NCI-H1417 (cell line): ENCODE results near the gene ENAM.

Source experiments
- DNase-seq, 3 experiments: peaks; one replicate each; lab custom pipeline; 2025; lab: John Stamatoyannopoulos, UW

ENAM gene, protein sequence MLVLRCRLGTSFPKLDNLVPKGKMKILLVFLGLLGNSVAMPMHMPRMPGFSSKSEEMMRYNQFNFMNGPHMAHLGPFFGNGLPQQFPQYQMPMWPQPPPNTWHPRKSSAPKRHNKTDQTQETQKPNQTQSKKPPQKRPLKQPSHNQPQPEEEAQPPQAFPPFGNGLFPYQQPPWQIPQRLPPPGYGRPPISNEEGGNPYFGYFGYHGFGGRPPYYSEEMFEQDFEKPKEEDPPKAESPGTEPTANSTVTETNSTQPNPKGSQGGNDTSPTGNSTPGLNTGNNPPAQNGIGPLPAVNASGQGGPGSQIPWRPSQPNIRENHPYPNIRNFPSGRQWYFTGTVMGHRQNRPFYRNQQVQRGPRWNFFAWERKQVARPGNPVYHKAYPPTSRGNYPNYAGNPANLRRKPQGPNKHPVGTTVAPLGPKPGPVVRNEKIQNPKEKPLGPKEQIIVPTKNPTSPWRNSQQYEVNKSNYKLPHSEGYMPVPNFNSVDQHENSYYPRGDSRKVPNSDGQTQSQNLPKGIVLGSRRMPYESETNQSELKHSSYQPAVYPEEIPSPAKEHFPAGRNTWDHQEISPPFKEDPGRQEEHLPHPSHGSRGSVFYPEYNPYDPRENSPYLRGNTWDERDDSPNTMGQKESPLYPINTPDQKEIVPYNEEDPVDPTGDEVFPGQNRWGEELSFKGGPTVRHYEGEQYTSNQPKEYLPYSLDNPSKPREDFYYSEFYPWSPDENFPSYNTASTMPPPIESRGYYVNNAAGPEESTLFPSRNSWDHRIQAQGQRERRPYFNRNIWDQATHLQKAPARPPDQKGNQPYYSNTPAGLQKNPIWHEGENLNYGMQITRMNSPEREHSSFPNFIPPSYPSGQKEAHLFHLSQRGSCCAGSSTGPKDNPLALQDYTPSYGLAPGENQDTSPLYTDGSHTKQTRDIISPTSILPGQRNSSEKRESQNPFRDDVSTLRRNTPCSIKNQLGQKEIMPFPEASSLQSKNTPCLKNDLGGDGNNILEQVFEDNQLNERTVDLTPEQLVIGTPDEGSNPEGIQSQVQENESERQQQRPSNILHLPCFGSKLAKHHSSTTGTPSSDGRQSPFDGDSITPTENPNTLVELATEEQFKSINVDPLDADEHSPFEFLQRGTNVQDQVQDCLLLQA

DNA sequence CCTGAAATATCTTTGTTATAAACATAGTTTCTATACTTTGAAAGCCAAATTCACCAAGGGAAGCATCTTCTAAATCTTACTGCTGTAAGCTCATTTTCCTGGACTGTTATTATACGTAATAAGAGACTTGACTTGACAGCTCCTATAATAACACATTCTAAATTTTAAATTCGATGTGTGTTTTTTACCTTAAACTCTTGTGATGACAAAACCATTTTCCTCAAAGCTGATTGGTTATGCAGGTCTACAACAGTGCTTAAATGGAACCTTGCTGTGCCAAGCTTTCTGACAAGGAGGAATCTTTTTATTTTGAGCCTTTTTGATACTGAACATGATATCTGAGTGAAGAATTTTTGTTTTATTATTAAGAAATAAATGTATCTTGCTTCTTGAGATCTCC, at the start of gene ENAM:
Gene ENAM (plus strand): TSS at position 301 of the 400 bp plus-strand sequence. CDS start 757 bp downstream, outside the sequence.
- no peak for DNase-seq

- no peak for DNase-seq
Measured at GRCh38 chr4:70581980-70582379, 46.6 kb upstream of the ENAM start.

DNA sequence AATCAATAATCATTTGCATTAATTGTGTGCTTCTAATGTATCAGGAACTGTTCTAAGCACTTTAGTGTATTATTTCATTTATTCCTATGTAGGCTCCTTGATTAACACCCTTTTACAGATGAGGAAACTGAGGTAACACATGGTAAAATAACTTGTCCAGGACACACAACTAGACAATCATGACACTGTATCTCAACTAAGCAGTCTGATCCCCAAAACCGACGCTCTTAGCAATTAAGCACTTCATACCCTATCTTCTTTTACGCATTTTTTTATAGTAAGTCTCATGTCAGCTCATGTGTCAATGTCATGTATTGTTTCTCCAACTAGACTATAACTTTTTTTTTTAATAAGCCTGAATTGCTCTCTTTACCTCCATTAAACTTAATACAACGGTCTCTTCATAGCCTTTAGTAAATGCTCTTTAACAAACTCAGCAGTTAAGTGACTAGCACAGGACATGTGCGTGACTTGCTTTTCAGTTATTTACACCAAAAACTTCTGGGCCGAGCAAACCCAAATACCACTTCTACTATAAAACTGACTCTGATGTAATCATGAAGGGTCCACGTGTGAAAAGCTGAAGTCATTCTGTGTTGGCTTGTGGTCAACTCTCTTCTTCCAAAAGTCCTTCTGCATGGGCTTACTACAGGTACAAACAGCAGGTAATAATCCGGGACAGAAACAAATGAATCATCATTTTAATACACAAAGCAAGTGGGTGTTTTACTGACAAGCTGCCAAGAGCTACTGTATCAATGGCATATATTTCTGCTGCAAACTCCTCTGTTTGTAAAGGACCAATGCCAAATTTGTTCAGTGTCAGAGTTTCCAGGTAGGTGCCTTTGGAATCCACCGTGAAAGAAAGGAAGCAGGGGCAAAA, 44.4 kb upstream of the ENAM start:
- peak in 2 of 3 experiments; percentile 20 to 65 for DNase-seq

DNA sequence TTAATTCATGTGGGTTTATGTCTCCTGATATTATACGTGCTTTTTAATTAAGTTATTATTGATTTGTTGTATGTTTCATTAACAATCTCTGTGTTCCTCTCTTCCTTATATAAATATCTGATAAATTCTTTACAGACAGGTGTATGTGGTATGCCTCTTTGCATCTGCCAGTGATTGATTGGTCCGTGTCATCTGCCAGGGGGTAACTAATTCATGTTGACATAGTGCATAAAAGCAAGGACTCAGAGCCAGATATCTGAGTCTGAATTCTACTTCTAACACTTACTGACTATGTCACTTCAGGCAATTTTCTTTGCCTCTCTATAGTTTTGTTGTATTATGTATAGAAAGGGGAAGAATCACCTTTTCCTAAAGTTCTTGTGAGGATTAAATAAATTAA, 41.7 kb upstream of the ENAM start:
- DNase-seq, result peak in 2 of 3 experiments; percentile 11 to 61

- DNase-seq, result no peak
Measured at GRCh38 chr4:70589785-70590184, 38.8 kb upstream of the ENAM start.

DNA sequence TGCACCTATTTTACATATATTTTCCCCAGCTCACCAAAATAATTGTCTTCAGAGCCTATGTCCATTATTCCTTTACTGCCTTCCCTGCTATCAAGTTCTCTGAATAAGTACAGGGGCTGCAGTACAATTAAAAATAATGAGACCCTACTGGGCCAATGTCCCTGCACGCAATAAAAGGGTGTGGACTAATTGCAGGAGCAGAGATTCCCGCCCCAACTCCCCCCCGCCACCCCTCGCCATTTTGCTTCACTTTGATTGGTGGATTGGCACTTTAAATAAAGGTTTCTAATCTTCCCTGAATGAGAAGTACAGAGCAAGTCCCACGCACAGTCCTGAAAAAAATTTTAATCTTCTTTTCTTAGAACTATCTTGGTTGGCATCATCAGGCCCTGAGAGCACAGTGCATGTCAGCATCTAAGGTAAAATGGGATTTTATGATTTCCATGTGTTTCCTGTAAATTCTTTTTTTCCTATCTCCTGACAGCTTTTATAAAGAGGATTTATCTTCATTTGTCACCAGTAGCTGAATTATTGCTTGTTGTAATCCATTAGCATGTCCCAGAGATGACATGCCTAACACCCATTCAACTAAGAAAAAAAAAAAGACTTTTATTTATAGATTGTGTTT, 36.5 kb upstream of the ENAM start, which contains the start of gene AMBN:
Gene AMBN (plus strand): TSS at position 302 of the 628 bp plus-strand sequence. CDS start 103 bp downstream, at position 405.
- DNase-seq, result peak in 2 of 3 experiments; percentile 39 to 78

- peak in 1 of 3 experiments; percentile 11 for DNase-seq
Measured at GRCh38 chr4:70594196-70594595, 34.3 kb upstream of the ENAM start.

- no peak for DNase-seq
Measured at GRCh38 chr4:70600305-70600704, 28.2 kb upstream of the ENAM start.

DNA sequence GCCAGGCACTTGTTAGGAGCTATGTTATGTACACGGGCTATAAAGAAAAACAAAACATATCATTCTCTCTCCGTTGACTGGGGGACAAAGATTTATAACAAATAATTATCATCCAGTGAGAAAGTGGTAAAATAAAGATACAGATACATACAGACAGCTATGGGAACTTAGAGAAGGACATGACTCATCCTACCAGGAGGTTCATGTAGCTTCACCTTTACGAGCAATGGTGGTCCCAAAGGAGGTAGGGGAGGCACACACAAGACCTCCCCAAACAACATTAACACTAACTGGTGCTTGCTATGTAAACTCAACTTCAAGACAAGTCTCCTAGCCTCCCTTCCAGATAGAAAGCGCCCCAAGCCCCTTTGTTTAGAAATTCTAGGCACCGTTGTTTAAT, 27.6 kb upstream of the ENAM start:
- DNase-seq, result no peak

DNA sequence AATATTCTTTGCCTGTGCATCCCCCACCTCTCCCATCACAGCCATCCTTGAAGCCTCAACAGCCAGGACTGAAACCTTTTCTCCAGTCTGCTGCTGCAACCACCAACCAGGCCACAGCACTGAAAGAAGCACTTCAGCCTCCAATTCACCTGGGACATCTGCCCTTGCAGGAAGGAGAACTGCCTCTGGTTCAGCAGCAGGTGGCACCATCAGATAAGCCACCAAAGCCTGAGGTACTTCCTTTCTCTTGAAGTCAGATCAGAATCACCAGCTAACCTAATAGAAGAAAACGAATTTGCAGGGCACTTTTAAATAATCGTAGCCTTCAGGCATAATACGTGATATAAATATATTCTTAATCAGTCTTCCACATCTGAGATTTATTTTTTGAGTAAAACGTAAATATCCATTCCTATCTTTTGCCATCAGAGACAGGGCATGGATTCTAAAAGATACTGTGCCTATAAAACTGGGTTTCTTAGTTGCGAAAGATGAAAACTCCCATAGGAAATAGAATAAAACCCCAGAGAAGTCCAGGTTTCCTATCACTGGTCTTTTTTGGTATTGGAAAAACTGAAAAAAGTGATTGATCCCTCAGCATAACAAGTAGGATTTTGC, 27.0 kb upstream of the ENAM start:
- peak; percentile 64 to 92 (median 89) for DNase-seq

GRCh38 chr4:70603856-70604255, 24.7 kb upstream of the ENAM start:
- no peak for DNase-seq

DNA sequence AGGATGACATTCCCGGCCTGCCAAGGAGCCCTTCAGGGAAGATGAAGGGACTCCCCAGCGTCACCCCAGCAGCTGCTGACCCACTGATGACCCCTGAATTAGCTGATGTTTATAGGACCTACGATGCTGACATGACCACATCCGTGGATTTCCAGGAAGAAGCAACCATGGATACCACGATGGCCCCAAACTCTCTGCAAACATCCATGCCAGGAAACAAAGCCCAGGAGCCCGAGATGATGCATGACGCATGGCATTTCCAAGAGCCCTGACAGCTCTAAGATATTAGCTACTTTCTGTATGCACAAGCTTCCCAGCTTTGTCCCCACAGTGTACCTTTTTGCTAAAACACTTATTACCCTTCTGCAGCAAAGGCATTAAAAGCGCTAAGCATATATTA, 22.1 kb upstream of the ENAM start:
- DNase-seq, result no peak

GRCh38 chr4:70607334-70607853, 21.1 kb upstream of the ENAM start:
- no peak for DNase-seq

- DNase-seq, result no peak
Measured at GRCh38 chr4:70608324-70608723, 20.2 kb upstream of the ENAM start.

DNA sequence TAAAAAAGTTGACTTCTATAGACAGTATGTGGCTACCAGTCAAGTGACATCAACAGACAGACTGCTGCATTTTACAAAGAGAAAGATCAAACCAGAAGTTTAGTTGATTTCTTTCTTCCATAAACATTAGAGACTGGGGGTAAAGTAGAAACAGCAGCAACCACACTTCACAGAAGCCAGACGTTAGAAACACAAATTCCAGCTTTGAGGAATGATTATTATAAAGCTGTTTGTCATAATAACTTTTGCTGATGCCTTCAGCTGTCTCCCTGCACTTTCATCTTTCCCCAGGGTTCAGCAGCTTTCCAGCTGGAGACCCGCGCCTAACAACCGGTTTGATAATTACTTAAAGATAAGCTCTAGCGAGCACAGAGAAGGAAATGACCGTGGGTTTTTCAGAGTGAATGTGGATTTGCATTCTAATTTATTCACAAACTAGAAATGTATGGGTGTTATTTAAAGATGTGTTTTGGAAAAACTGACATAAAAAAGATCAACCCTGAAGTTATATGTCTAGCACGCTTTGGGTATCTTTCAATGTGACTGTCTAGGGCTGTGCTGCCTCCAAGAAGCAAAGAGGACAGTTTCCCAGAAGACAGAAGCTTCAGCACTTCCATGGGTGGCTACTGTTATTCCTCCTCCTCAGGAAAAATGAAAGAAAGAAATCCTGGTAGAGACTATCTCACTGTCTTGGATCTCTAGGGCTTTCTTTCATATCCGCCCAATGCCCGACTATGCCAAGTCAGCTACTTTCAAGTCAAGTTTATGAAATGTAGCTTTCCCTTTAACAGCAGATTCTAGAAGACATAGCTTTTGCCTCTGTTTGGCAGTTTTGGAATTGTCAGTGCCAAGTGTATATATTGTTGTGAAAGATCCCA, 15.0 kb upstream of the ENAM start:
- peak in 2 of 3 experiments; percentile 26 to 52 for DNase-seq

- DNase-seq, result no peak
Measured at GRCh38 chr4:70614184-70614555, 14.4 kb upstream of the ENAM start.

DNA sequence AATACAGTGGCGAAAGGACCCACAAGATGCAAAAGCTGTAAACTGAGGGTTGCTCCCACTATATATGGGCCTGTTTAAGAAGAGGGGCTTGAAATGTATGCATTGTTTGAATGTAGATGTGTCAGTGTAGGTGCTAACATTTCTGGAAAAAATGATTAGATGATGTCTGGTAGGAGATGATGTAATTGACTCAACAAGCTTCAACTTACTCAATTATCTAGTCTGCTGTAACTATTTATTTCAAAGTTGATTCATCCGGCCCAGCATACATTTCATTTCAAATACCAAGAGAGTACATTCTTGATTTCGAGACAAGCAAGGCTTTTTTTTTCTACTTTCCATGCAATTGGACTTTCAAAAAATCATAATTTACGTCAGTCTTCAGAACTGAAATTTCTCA, 9.3 kb upstream of the ENAM start:
- no peak for DNase-seq

GRCh38 chr4:70619778-70620177, 8.8 kb upstream of the ENAM start:
- DNase-seq, result peak in 1 of 3 experiments; percentile 10

DNA sequence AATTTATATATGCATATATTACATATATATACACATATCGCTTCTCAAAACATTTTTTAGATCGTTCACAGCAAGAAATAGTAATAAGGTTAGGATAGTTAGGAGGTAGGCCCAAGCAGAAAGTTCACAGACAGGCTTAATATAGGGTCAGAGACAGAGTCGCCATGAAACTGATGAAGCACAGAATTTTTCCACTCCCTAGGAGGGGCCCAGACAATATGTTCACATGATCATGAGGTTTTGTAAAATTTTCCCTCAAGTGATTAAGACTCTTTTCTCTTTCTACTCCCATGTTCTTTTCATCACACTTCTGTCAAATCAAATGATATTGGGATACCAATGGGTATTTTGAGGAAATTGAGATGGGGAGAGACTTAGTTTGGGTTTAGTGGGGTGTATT, 5.2 kb upstream of the ENAM start:
- DNase-seq, result no peak
